ENCODE measurements around the gene JMJD8.

Gene JMJD8

DNA sequence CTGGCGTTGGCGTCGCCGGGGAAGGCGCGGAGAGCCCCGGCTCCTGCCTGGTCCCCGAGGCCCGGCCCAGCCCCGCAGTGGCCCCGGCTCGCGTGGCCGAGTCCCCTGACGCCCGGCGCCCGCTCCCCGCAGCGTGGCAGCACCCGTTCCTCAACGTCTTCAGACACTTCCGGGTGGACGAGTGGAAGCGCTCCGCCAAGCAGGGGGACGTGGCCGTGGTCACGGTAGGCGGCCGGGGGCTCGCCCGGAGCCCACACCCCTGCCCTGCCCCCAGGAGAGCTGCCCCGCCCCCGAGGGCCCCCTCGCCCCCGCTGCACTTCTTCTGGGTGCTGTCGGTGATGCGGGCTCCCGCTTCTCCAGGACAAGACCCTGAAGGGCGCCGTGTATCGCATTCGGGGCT lies 34.5 kb downstream of the JMJD8 start:
- H3K27me3 ChIP-seq (ENCODE audit: low read length), result no peaks in the 10 kb centered on the region
- H2AFZ ChIP-seq (ENCODE audit: low read depth, low read length, severe bottlenecking), result peak overlapping the region; percentile 43
- peak overlapping the region; percentile 74 for H3K4me2 ChIP-seq (ENCODE audit: low read depth, low read length, poor library complexity, severe bottlenecking)
- H3K9me2 ChIP-seq (replicated peaks; ENCODE audit: insufficient read depth, low read length), result no peaks in the 10 kb centered on the region
- no peaks in the 10 kb centered on the region for H4K20me1 ChIP-seq (ENCODE audit: low read depth, low read length)
- H3K9ac ChIP-seq (ENCODE audit: low read length), result peak overlapping the region; percentile 88
- H3K9me3 ChIP-seq (ENCODE audit: insufficient read depth, low read length), result no peaks in the 10 kb centered on the region
- peak overlapping the region; percentile 54 for H3K27ac ChIP-seq (ENCODE audit: low read depth, low read length)
- H3K79me2 ChIP-seq (ENCODE audit: insufficient read depth, low read length), result peaks cover 6% of the 10 kb centered on the region; the same call in 1 of the 2 replicates
- H3K4me3 ChIP-seq (ENCODE audit: insufficient read depth, low read length, poor library complexity, severe bottlenecking), result peak overlapping the region; percentile 68
- no peaks in the 10 kb centered on the region for H3K36me3 ChIP-seq (ENCODE audit: low read length)
- TF ChIP-seq, protein P1, sequence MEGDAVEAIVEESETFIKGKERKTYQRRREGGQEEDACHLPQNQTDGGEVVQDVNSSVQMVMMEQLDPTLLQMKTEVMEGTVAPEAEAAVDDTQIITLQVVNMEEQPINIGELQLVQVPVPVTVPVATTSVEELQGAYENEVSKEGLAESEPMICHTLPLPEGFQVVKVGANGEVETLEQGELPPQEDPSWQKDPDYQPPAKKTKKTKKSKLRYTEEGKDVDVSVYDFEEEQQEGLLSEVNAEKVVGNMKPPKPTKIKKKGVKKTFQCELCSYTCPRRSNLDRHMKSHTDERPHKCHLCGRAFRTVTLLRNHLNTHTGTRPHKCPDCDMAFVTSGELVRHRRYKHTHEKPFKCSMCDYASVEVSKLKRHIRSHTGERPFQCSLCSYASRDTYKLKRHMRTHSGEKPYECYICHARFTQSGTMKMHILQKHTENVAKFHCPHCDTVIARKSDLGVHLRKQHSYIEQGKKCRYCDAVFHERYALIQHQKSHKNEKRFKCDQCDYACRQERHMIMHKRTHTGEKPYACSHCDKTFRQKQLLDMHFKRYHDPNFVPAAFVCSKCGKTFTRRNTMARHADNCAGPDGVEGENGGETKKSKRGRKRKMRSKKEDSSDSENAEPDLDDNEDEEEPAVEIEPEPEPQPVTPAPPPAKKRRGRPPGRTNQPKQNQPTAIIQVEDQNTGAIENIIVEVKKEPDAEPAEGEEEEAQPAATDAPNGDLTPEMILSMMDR (IDR thresholded peaks at IDR 0.05; ENCODE audit: insufficient read depth, low read length, poor library complexity, severe bottlenecking), result no peak
- no peak for TF ChIP-seq EZH2phosphoT487 (conservative IDR thresholded peaks at IDR 0.05; ENCODE audit: low read length)
- peaks cover 9% of the 10 kb centered on the region; the same call in 1 of the 2 replicates for H3F3A ChIP-seq (ENCODE audit: insufficient read depth)

DNA sequence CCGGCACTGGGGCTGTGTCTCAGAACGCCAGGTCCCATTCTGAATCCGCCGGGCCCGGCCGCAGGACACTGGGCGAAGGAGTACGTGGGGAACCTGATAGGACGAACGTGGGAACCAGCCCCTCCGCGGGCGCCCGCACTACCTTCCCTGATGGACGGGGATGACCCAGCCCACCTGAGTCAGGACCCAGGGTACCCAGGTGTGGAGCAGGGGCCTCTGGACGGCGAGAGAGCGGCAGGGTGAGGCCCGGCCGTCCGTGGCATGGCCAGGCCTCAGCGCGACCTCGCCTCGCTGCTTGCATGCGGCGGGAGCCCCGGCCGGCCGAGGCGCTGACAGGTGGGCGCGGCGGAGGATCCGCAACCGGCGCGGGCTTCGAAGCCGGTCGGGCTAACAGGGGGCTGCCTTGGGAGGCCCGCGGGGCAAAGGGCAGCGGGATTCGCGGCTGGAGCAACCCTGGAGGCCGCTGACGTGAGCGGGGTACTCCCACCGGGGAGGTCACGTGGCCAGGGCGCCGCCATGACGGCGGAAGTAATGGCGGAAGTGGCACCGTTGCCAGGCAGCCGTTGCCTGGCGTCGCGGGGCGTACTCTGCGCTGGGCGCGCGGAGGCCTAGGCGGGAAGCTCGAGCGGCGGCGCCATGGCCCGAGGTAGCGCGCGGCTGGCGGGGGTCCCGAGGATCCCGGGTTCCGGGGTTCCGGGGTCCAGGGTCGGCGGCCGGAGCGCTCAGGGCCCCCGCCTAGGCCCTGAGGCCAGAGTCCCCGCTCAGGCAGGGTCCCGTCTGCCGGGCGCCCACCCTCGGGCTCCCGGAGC lies 35.1 kb downstream of the JMJD8 start, which contains the start of gene WDR90:
Gene WDR90, plus strand, starts transcription at position 585 of the 809 bp plus-strand sequence. Its CDS starts 52 bp downstream, at position 637.
- H3K9ac ChIP-seq (ENCODE audit: low read length), result peak within 1 kb of the TSS; percentile 88
- H2AFZ ChIP-seq (ENCODE audit: low read depth, low read length, severe bottlenecking), result peak within 1 kb of the TSS; percentile 43
- H3K36me3 ChIP-seq (ENCODE audit: low read length), result no peaks in the 10 kb centered on the region
- no peaks in the 10 kb centered on the region for H3K9me2 ChIP-seq (replicated peaks; ENCODE audit: insufficient read depth, low read length)
- no peaks in the 10 kb centered on the region for H3K27me3 ChIP-seq (ENCODE audit: low read length)
- no peaks in the 10 kb centered on the region for H4K20me1 ChIP-seq (ENCODE audit: low read depth, low read length)
- peak within 1 kb of the TSS; percentile 74 for H3K4me2 ChIP-seq (ENCODE audit: low read depth, low read length, poor library complexity, severe bottlenecking)
- H3F3A ChIP-seq (ENCODE audit: insufficient read depth), result peaks cover 9% of the 10 kb centered on the region; the same call in 1 of the 2 replicates
- peaks cover 6% of the 10 kb centered on the region; the same call in 1 of the 2 replicates for H3K79me2 ChIP-seq (ENCODE audit: insufficient read depth, low read length)
- H3K27ac ChIP-seq (ENCODE audit: low read depth, low read length), result peak within 1 kb of the TSS; percentile 66
- no peaks in the 10 kb centered on the region for H3K9me3 ChIP-seq (ENCODE audit: insufficient read depth, low read length)
- H3K4me3 ChIP-seq (ENCODE audit: insufficient read depth, low read length, poor library complexity, severe bottlenecking), result peak within 1 kb of the TSS; percentile 68
- TF ChIP-seq, protein P1 (IDR thresholded peaks at IDR 0.05; ENCODE audit: insufficient read depth, low read length, poor library complexity, severe bottlenecking), result no peak
- TF ChIP-seq EZH2phosphoT487 (conservative IDR thresholded peaks at IDR 0.05; ENCODE audit: low read length), result no peak

DNA sequence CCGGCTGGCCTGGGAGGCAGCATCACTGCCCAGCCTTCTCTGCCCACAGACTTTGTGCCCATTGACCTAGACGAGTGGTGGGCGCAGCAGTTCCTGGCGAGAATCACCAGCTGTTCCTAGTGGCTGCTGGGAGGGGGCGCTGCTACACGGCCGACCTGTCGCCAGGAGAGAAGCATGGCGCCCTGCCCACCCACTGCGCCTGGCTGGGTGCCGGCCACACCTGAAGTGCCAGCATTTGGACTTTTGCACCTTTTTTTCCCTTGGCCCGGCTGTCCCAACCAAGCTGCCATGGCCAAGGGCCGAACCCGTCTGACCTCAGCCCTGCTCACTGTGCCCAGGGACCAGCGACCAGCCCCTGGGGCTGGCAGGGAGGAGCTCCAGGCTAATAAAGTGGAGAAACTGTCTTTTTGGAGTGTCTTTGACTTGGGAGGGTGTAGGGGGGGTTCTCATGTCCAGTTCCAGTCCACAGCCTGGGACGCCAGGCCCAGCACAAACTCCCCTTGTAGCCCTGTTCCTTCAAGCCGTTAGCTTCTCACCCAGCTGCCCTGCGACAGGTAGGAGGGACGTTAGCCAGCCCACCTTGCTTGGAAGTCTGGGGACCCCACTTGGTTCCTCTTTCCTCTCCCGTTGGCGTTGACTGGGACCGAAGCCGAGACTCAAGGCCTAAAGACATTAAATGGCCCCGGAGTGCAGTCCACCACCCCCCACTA lies 35.9 kb downstream of the JMJD8 start:
- TF ChIP-seq, protein P1 (IDR thresholded peaks at IDR 0.05; ENCODE audit: insufficient read depth, low read length, poor library complexity, severe bottlenecking), result peak; percentile 82
- TF ChIP-seq EZH2phosphoT487 (conservative IDR thresholded peaks at IDR 0.05; ENCODE audit: low read length), result no peak
- Histone ChIP-seq H3K9me2 (replicated peaks; ENCODE audit: insufficient read depth, low read length) (no peaks in the 10 kb centered on the region), H3K4me2 (ENCODE audit: low read depth, low read length, poor library complexity, severe bottlenecking) (peak overlapping the region; percentile 74), H3K9ac (ENCODE audit: low read length) (peak overlapping the region; percentile 88), H3K9me3 (ENCODE audit: insufficient read depth, low read length) (no peaks in the 10 kb centered on the region), H2AFZ (ENCODE audit: low read depth, low read length, severe bottlenecking) (no peak overlapping the region), H3K79me2 (ENCODE audit: insufficient read depth, low read length) (peaks cover 9% of the 10 kb centered on the region; the same call in 1 of the 2 replicates), H3F3A (ENCODE audit: insufficient read depth) (peaks cover 12% of the 10 kb centered on the region), H3K27ac (ENCODE audit: low read depth, low read length) (peak overlapping the region; percentile 66), H3K4me3 (ENCODE audit: insufficient read depth, low read length, poor library complexity, severe bottlenecking) (peak overlapping the region; percentile 68), H3K27me3 (ENCODE audit: low read length) (no peaks in the 10 kb centered on the region), H4K20me1 (ENCODE audit: low read depth, low read length) (no peaks in the 10 kb centered on the region), H3K36me3 (ENCODE audit: low read length) (no peaks in the 10 kb centered on the region)

All from SU-DHL-6 (cell line).